GM19043 (cell line): ENCODE results near the gene PPP2R5D.
A peak's percentile ranks its signal among the peaks of the same experiment; 100 is the strongest.
"Not testable (repeated sequence)": the region's sequence is repeated elsewhere in the genome, so short reads cannot be mapped to it uniquely, and the experiment has no call there.

ENCODE experiments used
- ATAC-seq: cut with Tn5 transposase; IDR thresholded peaks from one replicate; pipeline ENCODE4 v1.9.1; 2021; ENCODE audit warnings: low read depth; ENCODE audit not compliant: unreplicated experiment

PPP2R5D gene

GRCh38 chr6:43021270-43022047 lies 37.1 kb downstream of the PPP2R5D start, which contains the start of gene RRP36:
TSS of gene RRP36 (plus strand) at chr6:43021623. CDS start at chr6:43021655, 32 bp downstream.
- peak; percentile 67 for ATAC-seq

GRCh38 chr6:43024436-43024835 lies 40.1 kb downstream of the PPP2R5D start:
- ATAC-seq = no peak

- no peak for ATAC-seq
These were observed 42.0 kb downstream of the PPP2R5D start for GRCh38 chr6:43026365-43026764.

- ATAC-seq = no peak
These were observed 44.8 kb downstream of the PPP2R5D start for GRCh38 chr6:43029120-43029519.

DNA sequence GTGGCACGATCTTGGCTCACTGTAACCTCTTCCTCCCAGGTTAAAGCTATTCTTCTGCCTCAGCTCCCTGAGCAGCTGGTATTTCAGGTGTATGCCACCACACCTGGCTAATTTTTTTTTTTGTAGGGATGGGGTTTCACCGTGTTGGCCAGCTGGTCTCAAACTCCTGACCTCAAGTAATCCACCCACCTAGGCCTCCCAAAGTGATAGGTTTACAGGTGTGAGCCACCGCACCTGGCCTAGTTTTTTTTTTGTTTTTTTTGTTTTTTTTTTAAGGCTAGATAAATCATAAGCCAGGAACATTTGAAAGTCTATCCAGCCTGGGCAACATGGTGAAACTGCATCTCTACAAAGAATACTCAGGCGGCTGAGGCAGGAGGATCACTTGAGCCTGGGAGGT lies 48.0 kb downstream of the PPP2R5D start:
- ATAC-seq = no peak

- no peak for ATAC-seq
These were observed 49.3 kb downstream of the PPP2R5D start for GRCh38 chr6:43033496-43034189.

DNA sequence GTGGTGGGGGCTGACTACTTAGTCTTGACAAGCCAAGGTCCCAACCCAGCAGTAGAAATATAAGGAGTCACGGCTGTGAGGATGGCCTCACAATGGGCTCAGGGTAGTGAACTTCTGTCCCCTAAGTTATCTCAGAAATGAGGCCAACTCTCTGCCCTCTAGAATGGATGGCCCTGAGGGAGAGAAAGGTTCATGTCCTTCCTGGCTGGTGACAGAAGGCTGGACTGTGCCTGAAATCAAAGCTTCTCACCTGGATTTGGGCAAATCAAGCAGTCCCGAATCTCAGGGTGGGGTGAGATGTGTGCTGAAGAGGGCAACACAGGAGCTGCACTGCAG lies 49.8 kb downstream of the PPP2R5D start:
- ATAC-seq = no peak

- ATAC-seq = no peak
These were observed 51.3 kb downstream of the PPP2R5D start for GRCh38 chr6:43035495-43036194.

GRCh38 chr6:43036712-43037111 lies 52.3 kb downstream of the PPP2R5D start:
- ATAC-seq = no peak

DNA sequence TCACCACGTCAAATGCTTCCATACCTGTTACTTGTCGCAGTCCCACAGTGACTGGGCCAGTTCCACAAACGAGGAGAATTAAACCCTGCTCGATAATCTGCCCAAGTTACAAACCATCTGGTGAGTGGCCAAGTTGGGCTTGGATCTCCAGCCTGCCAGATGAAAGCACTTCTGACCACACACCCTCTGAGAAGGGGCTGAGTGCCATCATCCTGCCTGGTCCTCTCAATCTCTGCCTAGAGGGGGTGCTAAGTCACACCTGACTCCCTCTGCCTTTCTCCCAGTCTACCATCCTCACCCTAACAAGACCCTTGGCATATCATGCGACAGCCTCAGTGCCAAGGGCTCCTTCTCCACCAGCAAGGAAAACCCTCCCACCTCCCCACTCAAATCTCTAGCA lies 52.8 kb downstream of the PPP2R5D start:
- no peak for ATAC-seq

DNA sequence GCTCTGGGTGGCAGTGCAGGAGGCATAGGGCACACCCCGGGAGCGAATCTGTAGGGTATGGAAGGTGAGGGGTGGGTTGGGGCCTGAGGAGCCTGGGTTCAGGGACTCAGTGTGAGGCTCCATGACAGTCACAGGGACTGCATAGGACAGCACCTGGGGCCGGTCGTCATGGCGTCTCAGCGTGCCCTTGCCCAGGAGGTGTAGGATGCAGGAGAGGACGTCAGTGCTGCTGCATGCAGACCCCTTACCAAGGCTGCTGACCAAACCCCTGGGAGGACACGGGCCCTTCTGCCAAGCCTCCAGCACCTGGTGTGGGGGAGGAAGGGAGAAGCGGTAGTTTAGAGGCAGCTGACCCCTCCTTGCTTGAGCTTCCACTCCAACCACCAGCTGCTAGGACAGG lies 53.3 kb downstream of the PPP2R5D start:
- no peak for ATAC-seq

- no peak for ATAC-seq
These were observed 54.4 kb downstream of the PPP2R5D start for GRCh38 chr6:43038727-43039126.

GRCh38 chr6:43040542-43041257 lies 56.3 kb downstream of the PPP2R5D start:
- no peak for ATAC-seq

DNA sequence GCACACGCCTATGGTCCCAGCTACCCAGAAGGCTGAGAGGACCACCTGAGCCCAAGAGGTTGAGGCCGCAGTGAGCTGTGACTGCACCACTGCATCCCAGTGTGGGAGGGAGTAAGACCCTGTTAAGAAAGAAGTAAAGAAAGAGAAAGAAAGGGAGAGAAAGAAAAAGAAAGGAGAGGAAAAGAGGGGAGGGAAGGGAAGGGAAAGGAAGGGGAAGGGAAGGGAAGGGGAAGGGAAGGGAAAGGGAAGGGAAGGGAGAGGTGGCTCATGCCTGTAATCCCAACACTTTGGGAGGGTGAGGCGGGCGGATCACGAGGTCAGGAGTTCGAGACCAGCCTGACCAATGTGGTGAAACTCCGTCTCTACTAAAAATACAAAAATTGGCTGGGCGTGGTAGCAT lies 57.1 kb downstream of the PPP2R5D start:
- ATAC-seq = not testable (repeated sequence)

- no peak for ATAC-seq
These were observed 58.9 kb downstream of the PPP2R5D start for GRCh38 chr6:43043310-43043709.

DNA sequence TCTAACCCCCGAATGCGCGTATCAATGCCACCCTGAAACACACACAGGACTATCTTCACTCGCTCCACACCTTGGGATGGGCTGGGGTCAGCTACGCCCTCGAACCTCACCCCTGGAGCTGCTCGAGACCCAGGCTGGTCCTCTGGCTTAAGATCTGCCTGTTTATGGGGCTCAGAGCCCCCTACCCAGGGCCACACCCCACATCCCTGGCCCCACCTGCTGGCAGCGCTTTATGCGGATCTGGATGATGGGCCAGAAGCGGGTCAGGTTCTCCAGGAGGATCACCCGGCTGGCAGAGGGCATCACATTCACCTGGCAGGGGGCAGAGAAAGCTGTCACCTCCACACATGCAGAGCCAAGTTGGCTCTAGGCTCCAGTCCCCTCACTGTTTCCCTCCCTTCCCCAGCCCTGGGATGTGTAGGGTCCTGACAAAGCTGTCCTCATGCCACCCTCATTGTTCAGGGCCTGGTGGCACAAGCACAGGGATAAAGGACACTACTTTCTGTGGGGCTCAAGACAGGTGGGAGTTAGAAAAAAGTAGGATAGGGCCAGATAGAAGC lies 61.1 kb downstream of the PPP2R5D start:
- ATAC-seq = no peak

DNA sequence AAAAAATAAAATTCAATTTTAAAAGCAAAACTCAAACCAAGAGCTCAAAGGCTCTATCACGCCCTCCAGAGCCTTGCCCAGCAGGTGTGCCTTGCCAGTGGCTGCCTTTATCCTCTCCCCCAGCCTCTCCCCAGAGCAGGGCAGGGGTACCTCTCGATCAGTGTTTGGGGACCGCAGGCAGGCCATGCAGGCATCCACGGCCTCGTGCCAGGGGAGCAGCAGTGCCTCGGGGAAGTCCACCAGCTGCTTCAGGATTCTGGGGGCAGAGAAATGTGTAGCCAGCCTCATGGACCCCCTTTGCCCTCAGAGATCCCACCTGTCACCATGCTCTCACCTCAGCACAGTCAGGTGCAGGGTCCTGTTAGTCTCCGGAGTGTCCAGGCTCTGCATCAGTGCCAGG lies 63.6 kb downstream of the PPP2R5D start:
- ATAC-seq = no peak

DNA sequence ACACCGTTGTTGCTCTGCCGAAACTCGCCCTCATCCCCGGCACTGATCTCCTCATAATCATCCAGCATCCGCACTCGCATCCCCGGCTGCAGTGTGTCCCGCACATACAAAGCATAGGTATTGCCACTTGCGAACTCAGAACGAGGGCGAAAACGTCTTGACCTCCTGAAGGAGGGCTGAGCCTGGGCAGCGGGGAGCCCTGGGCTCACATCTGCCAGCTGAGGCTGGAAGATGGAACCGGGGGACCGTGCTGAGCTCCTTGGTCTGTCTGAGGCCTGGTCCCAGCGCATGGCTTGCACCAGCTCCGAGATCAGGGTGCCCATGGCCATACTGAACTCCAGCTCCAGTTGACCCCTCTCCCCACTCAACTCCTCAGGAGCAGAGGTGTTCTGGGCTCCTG lies 66.6 kb downstream of the PPP2R5D start:
- ATAC-seq = no peak

DNA sequence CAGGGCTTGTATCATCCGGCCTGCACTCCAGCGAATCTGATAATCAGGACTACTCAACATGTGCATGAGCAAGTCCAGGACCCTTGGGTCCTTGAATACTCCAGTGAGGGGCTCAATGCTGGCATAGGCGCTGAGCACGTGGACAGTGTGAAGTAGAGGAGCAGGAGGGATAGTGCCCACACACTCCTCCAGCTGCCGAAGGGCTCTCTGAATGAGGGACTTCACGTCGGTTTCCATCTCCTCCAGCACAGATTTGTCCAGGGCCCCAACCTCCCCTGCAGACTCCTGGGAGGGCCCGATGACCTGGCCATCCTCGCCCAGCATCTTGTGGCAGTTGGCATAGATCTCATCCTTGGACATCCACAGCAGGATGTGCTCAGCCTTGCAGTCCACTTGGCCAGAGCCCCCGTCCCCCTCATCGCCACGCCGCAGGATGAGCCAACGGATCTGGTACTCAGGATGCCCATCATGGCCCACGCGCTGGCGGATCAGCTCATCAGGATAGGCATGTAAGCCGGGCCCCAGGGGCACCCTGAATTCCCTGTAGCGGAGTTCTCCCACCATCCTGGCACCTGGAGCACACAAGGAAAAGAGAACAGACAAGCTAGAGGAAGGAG lies 68.0 kb downstream of the PPP2R5D start:
- no peak for ATAC-seq

GRCh38 chr6:43052842-43053544 lies 68.6 kb downstream of the PPP2R5D start:
- peak; percentile 18 for ATAC-seq
